T-cell (primary cell): Measurements from ENCODE around the gene SAMD4A. TPM values are rescaled to one million over a fixed set of nuclear protein-coding genes. Genes with fewer than 3 reads are reported as not detected.
A peak's percentile ranks its signal among the peaks of the same experiment; 100 is the strongest.

Experiments
- ATAC-seq, 4 experiments: fragments of 200-7000 bp in 3 of 4; fragments of 150-1000 bp in 1 of 4; cut with Tn5 transposase; replicated peaks in 1 of 4; 1 replicate in 3 of 4; 2 replicates in 1 of 4; pipeline ENCODE4 v1.10.0; 2021; ENCODE audit warnings: moderate library complexity in 3 of 4, mild to moderate bottlenecking in 2 of 4, moderate number of reproducible peaks in 1 of 4
- CTCF ChIA-PET, 2 donors: fragments of 300-600 bp; sonication (Branson Sonifier 250); formaldehyde crosslinking; loops; one replicate each; lab custom pipeline; 2022; ENCODE audit warnings: antibody characterized with exemption in 2 of 2; lab: Charles Lee
- POLR2A ChIA-PET, 2 donors: fragments of 300-600 bp; sonication (Branson Sonifier 250); formaldehyde crosslinking; loops; one replicate each; lab custom pipeline; 2022; ENCODE audit warnings: antibody characterized with exemption in 2 of 2; lab: Charles Lee
- DNase-seq, 35 experiments: peaks; one replicate each; pipeline versions ENCODE4 v3.0.0 to v3.0.0-alpha.2; 2013 to 2023
- H3K27ac ChIP-seq: one replicate; pipeline ENCODE4 v1.5.1; 2013; ENCODE audit warnings: low read length
- H3K27me3 ChIP-seq, 2 experiments: replicated peaks in 1 of 2; 1 replicate in 1 of 2; 2 replicates in 1 of 2; pipeline versions ENCODE4 v1.6.1 to v1.7.0; 2013; ENCODE audit warnings: low read length in 1 of 2, mixed read lengths in 1 of 2; ENCODE audit not compliant: control insufficient read depth in 2 of 2, insufficient read depth in 2 of 2; ENCODE audit errors: extremely low read depth in 1 of 2
- H3K36me3 ChIP-seq, 2 donors: 1 replicate in 1 of 2; 2 replicates in 1 of 2; pipeline versions ENCODE4 v1.6.1 to v1.7.0; 2013; ENCODE audit warnings: low read length in 1 of 2; ENCODE audit not compliant: control insufficient read depth in 2 of 2, insufficient read depth in 1 of 2; ENCODE audit errors: extremely low read depth in 1 of 2
- H3K4me1 ChIP-seq, 2 experiments: 1 replicate in 1 of 2; 2 replicates in 1 of 2; pipeline versions ENCODE4 v1.6.1 to v1.7.0; 2013; ENCODE audit warnings: low read length in 2 of 2, mixed read lengths in 1 of 2; ENCODE audit not compliant: insufficient read depth in 2 of 2, control insufficient read depth in 1 of 2; ENCODE audit errors: extremely low read depth in 1 of 2
- H3K4me3 ChIP-seq, 2 donors: 1 replicate in 1 of 2; 2 replicates in 1 of 2; pipeline versions ENCODE4 v1.5.1 to v1.7.0; 2013; ENCODE audit warnings: mild to moderate bottlenecking in 2 of 2, low read length in 1 of 2, moderate library complexity in 1 of 2; ENCODE audit not compliant: control insufficient read depth in 1 of 2; ENCODE audit errors: extremely low read depth in 1 of 2
- H3K9me3 ChIP-seq: 2 replicates; pipeline ENCODE4 v1.7.0; 2013
- H3K27ac Mint-ChIP-seq, 2 donors: one replicate each; pipeline ENCODE4 v1.8.0; 2020 to 2021; ENCODE audit warnings: mild to moderate bottlenecking in 2 of 2, mixed read lengths in 2 of 2
- H3K27me3 Mint-ChIP-seq, 2 donors: one replicate each; pipeline ENCODE4 v1.8.0; 2021 to 2022; ENCODE audit warnings: mixed read lengths in 2 of 2
- H3K36me3 Mint-ChIP-seq: one replicate; pipeline ENCODE4 v1.8.0; 2021; ENCODE audit warnings: mixed read lengths
- H3K4me1 Mint-ChIP-seq, 3 donors: one replicate each; pipeline ENCODE4 v1.8.0; 2020 to 2022; ENCODE audit warnings: mixed read lengths in 3 of 3, mild to moderate bottlenecking in 1 of 3
- H3K4me3 Mint-ChIP-seq, 3 donors: one replicate each; pipeline ENCODE4 v1.8.0; 2020 to 2022; ENCODE audit warnings: mild to moderate bottlenecking in 3 of 3, mixed read lengths in 3 of 3, moderate library complexity in 3 of 3
- H3K9me3 Mint-ChIP-seq, 3 donors: one replicate each; pipeline ENCODE4 v1.8.0; 2020 to 2022; ENCODE audit warnings: mixed read lengths in 3 of 3
- WGBS: methylation state at CpG from one replicate; pipeline ENCODE4 v1.1.5; 2013; ENCODE audit warnings: missing lambda C conversion rate; ENCODE audit not compliant: insufficient coverage; 5-methylcytosine and 5-hydroxymethylcytosine counted together
- total RNA-seq, 35 experiments: library from RNA in 6 of 35; stranded (reverse) in 6 of 35; fragments of 120-200 nt in 1 of 35; gene quantifications; one replicate each; pipeline versions ENCODE4 v1.2.1 to v1.2.4 and lab custom pipeline; 2013 to 2026

SAMD4A gene
- total RNA-seq, 5 donors from 2014 or later (not counting 1 experiment from before 2014, with no cell fraction given): 1.2 to 3.9 (median 1.3) TPM

DNA sequence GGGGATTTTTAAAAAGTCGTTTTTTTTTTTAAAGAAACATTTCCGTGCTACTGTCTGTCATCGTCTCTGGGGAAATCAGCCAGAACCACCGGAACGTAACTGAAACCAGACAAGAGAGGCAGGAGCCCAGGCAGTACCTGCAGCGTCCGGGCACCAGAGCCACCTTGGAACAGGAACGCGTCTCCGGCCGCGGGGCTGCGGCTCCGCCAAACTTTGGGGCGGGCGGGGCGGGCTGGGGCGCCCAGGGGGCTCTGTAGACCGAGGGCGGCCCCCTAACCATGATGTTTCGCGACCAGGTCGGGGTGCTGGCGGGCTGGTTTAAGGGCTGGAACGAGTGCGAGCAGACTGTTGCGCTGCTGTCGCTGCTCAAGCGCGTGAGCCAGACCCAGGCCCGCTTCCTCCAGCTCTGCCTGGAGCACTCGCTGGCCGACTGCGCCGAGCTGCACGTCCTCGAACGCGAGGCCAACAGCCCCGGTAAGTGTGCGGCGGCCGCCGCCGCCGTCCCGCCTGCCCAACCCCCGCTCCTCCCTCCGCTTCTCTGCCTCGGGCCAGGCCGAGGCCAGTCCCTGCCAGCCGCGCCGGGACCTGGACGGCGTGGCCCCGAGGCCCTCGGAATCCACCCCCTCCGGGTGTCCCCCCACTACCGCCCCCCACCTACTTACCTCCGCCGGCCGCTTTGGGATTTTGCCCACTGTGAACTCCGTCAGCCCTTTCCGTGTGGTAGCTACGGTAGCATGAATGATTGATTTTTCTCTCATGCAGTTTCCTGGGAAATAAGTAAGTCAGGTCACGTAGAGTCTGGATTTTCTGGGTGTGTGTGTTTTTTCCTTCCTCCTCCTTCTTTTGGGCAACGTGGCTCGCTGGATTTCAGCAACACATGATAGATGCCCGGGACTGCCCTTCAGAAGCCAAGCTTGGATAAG, 972 bp downstream of the SAMD4A start:
- ATAC-seq: peak in 2 of 4 experiments; percentile 8 to 39
- Histone ChIP-seq H3K9me3 (peaks cover 4% of the 10 kb centered on the region), H3K4me1 (peaks cover 6 to 33% of the 10 kb centered on the region in 2 experiments), H3K36me3 (no peaks in the 10 kb centered on the region), H3K27me3 (peaks cover 3 to 32% of the 10 kb centered on the region in 2 experiments), H3K27ac (no peak overlapping the region), H3K4me3 (peak overlapping the region; percentile 68 to 95)
- WGBS: 0% methylated on average over 48 of the region's 70 CpGs
- Mint-ChIP-seq H3K4me1 (peaks cover 13 to 21% (median 15%) of the 10 kb centered on the region in 3 donors), H3K27me3 (peaks cover 6 to 7% of the 10 kb centered on the region in 2 donors), H3K9me3 (peaks cover 0 to 9% (median 8%) of the 10 kb centered on the region in 3 donors), H3K4me3 (peak overlapping the region; percentile 90 to 97 (median 91)), H3K27ac (peak overlapping the region in 1 of 2 donors; percentile 89), H3K36me3 (peaks cover 6% of the 10 kb centered on the region)
- ChIA-PET CTCF (interaction anchor here (0.6 to 5.7 kb wide), 8 partner anchors 75 to 475 kb away, joined by 3 to 64 read pairs (median 4); no protein-coding TSS in a partner anchor), POLR2A (interaction anchor here (0.6 to 0.7 kb wide), 5 partner anchors 12 to 835 kb away, joined by 3 to 11 read pairs (median 5); no protein-coding TSS in a partner anchor)
- DNase-seq: peak in 30 of 35 experiments; percentile 3 to 63 (median 28)

DNA sequence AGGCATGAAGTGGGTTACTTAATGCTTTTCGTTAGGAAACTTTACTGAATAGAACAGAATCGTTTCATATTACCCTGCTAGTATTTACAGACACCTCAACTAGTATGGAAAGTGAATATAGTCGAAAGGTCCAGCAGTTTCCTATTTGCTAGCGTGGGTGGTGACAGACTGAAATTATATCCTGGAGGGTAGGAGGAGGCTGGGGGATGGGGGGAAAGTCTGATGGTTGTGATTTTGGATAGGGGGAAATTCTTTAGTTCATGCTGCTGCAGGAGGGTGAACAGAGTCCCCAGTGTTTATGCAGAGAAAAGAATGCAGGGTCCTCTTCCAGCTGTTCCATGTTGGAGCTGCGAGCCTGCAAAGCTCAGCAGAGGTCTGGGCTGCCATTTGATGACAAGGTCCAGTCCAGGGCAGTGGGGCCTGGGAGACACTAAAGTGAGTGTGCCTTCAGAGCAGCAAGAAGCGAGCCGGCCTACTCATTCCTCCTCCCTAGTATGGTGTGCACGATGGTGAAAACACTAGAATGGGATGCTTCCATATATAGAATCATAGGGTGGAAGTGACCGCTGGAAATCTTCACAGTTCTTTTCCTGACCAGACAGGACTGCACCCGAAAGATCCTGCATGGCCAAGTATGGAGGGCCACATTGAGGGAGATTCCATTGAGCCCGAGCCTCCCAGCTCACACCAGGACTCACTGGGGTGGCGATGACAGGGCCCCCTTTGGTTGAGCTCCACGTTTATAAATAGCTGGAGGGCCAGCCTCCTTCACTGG, 2.1 kb downstream of the SAMD4A start:
- Mint-ChIP-seq H3K9me3 (peaks cover 0 to 16% (median 12%) of the 10 kb centered on the region in 3 donors), H3K27ac (no peak overlapping the region), H3K4me1 (peaks cover 13 to 20% (median 14%) of the 10 kb centered on the region in 3 donors), H3K36me3 (peaks cover 14% of the 10 kb centered on the region), H3K4me3 (peak overlapping the region; percentile 73 to 97 (median 80)), H3K27me3 (peaks cover 6 to 7% of the 10 kb centered on the region in 2 donors)
- ATAC-seq (no peak), DNase-seq (no peak)
- WGBS: 75% methylated on average over 3 of the region's 13 CpGs
- Histone ChIP-seq H3K27me3 (peaks cover 3 to 32% of the 10 kb centered on the region in 2 experiments), H3K36me3 (no peaks in the 10 kb centered on the region), H3K27ac (no peak overlapping the region), H3K9me3 (peaks cover 4% of the 10 kb centered on the region), H3K4me1 (peaks cover 6 to 33% of the 10 kb centered on the region in 2 experiments), H3K4me3 (no peak overlapping the region)
- POLR2A ChIA-PET: interaction anchor here (0.6 kb wide), 4 partner anchors 13 to 834 kb away, joined by 5 to 11 read pairs (median 8); no protein-coding TSS in a partner anchor
- CTCF ChIA-PET: interaction anchor here (0.6 to 5.7 kb wide), 8 partner anchors 74 to 1743 kb away, joined by 3 to 64 read pairs (median 4); no protein-coding TSS in a partner anchor

DNA sequence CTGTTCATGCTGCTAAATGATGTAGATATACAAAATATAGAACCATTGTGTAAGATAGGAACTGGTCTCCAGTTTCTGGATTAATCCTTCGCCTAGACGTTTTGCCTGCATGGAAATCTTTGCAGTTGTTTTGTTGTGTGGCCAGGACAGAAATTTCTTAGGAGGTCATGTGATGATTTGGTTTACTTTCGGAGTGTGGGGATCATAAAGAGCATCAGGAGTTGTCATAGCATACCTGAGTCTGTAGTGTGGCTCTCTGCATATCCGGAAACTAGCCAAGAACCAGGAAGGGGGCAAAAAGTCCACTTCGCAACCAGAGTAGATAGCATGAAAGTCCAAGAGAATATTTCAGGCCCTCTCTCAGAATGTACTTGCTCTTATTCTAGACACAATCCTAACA, 3.1 kb downstream of the SAMD4A start:
- POLR2A ChIA-PET: no interaction called here
- H3K4me1 Mint-ChIP-seq: peaks cover 5 to 11% (median 6%) of the 10 kb centered on the region in 3 donors
- H3K27ac ChIP-seq: no peak overlapping the region
- H3K36me3 ChIP-seq: no peaks in the 10 kb centered on the region
- ATAC-seq (no peak), DNase-seq (no peak)
- H3K4me3 ChIP-seq: no peak overlapping the region
- H3K27me3 ChIP-seq: peaks cover 3 to 32% of the 10 kb centered on the region in 2 experiments
- WGBS: 80% methylated on average over 3 of the region's 5 CpGs
- H3K4me3 Mint-ChIP-seq: no peak overlapping the region
- H3K27me3 Mint-ChIP-seq: peaks cover 6 to 10% of the 10 kb centered on the region in 2 donors
- H3K9me3 ChIP-seq: peaks cover 4% of the 10 kb centered on the region
- CTCF ChIA-PET: no interaction called here
- H3K9me3 Mint-ChIP-seq: peaks cover 0 to 16% (median 12%) of the 10 kb centered on the region in 3 donors
- H3K36me3 Mint-ChIP-seq: peaks cover 14% of the 10 kb centered on the region
- peaks cover 6 to 26% of the 10 kb centered on the region in 2 experiments for H3K4me1 ChIP-seq
- H3K27ac Mint-ChIP-seq: no peak overlapping the region

GRCh38 chr14:54570631-54571415, 3.9 kb downstream of the SAMD4A start:
- H3K9me3 ChIP-seq: peaks cover 4% of the 10 kb centered on the region
- H3K27me3 Mint-ChIP-seq: peaks cover 6 to 10% of the 10 kb centered on the region in 2 donors
- no peak overlapping the region for H3K4me3 Mint-ChIP-seq
- peaks cover 6 to 20% of the 10 kb centered on the region in 2 experiments for H3K4me1 ChIP-seq
- no peak for DNase-seq
- H3K4me1 Mint-ChIP-seq: peaks cover 5 to 11% (median 6%) of the 10 kb centered on the region in 3 donors
- no peak overlapping the region for H3K4me3 ChIP-seq
- ATAC-seq: no peak
- no peak overlapping the region for H3K27ac Mint-ChIP-seq
- H3K27me3 ChIP-seq: peaks cover 3 to 26% of the 10 kb centered on the region in 2 experiments
- no peak overlapping the region for H3K27ac ChIP-seq
- peaks cover 0 to 16% (median 12%) of the 10 kb centered on the region in 3 donors for H3K9me3 Mint-ChIP-seq
- WGBS: no CpG with 5 or more reads among the region's 5 CpGs
- no peaks in the 10 kb centered on the region for H3K36me3 ChIP-seq
- CTCF ChIA-PET: interaction anchor here in 1 of 2 donors (0.5 to 0.7 kb wide), 2 partner anchors 48 to 203 kb away, joined by 3 read pairs; no protein-coding TSS in a partner anchor
- H3K36me3 Mint-ChIP-seq: peaks cover 14% of the 10 kb centered on the region
- POLR2A ChIA-PET: no interaction called here

GRCh38 chr14:54572316-54572715, 5.4 kb downstream of the SAMD4A start:
- CTCF ChIA-PET: interaction anchor here (0.5 to 3.1 kb wide), 2 partner anchors 8 to 9 kb away, joined by 7 to 10 read pairs; no protein-coding TSS in a partner anchor
- Histone ChIP-seq H3K4me1 (peaks cover 4 to 11% of the 10 kb centered on the region in 2 experiments), H3K9me3 (peaks cover 4% of the 10 kb centered on the region), H3K27me3 (peaks cover 3 to 19% of the 10 kb centered on the region in 2 experiments), H3K27ac (no peak overlapping the region), H3K4me3 (no peak overlapping the region), H3K36me3 (no peaks in the 10 kb centered on the region)
- WGBS: 100% methylated on average over 1 of the region's 2 CpGs
- Mint-ChIP-seq H3K4me3 (no peak overlapping the region), H3K36me3 (peaks cover 14% of the 10 kb centered on the region), H3K27ac (no peak overlapping the region), H3K9me3 (peaks cover 0 to 16% (median 12%) of the 10 kb centered on the region in 3 donors), H3K4me1 (peaks cover 3 to 10% (median 5%) of the 10 kb centered on the region in 3 donors), H3K27me3 (peaks cover 8 to 18% of the 10 kb centered on the region in 2 donors)
- ATAC-seq (no peak), DNase-seq (peak in 1 of 35 experiments; percentile 27)
- POLR2A ChIA-PET: no interaction called here
